ENCODE data around the gene YBX3. TPM values are rescaled to one million over a fixed set of nuclear protein-coding genes. Genes with fewer than 3 reads are reported as not detected.
A peak's percentile ranks its signal among the peaks of the same experiment; 100 is the strongest.

YBX3 gene
- polyA plus RNA-seq, 2 of the 4 experiments (the other 2 are of a cell fraction), result 140 to 150 TPM

- Histone ChIP-seq H3K9me3 (no peaks in the 10 kb centered on the region), H3K4me3 (no peak overlapping the region; the same call in 2 of the 3 replicates), H3K27ac (peak overlapping the region; percentile 60 to 81), H3K4me1 (peaks cover 57% of the 10 kb centered on the region), H3K4me2 (peak overlapping the region; percentile 80)
- CTCF ChIA-PET, result no interaction called here
- FAIRE-seq (no peak), ATAC-seq (no peak), DNase-seq (ENCODE audit: low read depth in 1 of 2, low spot score in 1 of 2) (no peak)
- POLR2A ChIA-PET, result no interaction called here
- TF ChIP-seq FOSB (CRISPR knock-in tag; IDR thresholded peaks at IDR 0.05) (no peak), RARB (CRISPR knock-in tag; IDR thresholded peaks at IDR 0.05) (0 out of 2 replicates have a peak, but pooled peaks have one; percentile 35)
- WGBS (ENCODE audit: missing lambda C conversion rate), result 77% methylated on average over 4 of the region's 4 CpGs
Measured at GRCh38 chr12:10716277-10716676, 6.8 kb downstream of the YBX3 start.

- Histone ChIP-seq H3K4me3 (no peak overlapping the region), H3K4me1 (peaks cover 50% of the 10 kb centered on the region), H3K27ac (no peak overlapping the region; a peak in 1 of 6 replicates), H3K4me2 (no peak overlapping the region; the same call in 2 of the 3 replicates), H3K9me3 (no peaks in the 10 kb centered on the region)
- CTCF ChIA-PET, result no interaction called here
- TF ChIP-seq CBX2 (IDR thresholded peaks at IDR 0.05; ENCODE audit: borderline replicate concordance, low read depth) (no peak), ZNF302 (CRISPR knock-in tag; IDR thresholded peaks at IDR 0.05) (no peak), MYC (IDR thresholded peaks at IDR 0.05; ENCODE audit: borderline replicate concordance, low read length) (no peak), SREBF2 (IDR thresholded peaks at IDR 0.05) (no peak), EHF (CRISPR knock-in tag; IDR thresholded peaks at IDR 0.05) (no peak), ESRRA (IDR thresholded peaks at IDR 0.05; ENCODE audit: borderline replicate concordance, low read length) (no peak), JUN (IDR thresholded peaks at IDR 0.05) (no peak), KDM5A (IDR thresholded peaks at IDR 0.05) (no peak), KDM1A (IDR thresholded peaks at IDR 0.05; ENCODE audit: low read depth) (no peak), TP53 (CRISPR knock-in tag; IDR thresholded peaks at IDR 0.05) (no peak), HOXB13 (CRISPR knock-in tag; IDR thresholded peaks at IDR 0.05; ENCODE audit: low read depth) (no peak), ZC3H11A (IDR thresholded peaks at IDR 0.05) (no peak), REST (IDR thresholded peaks at IDR 0.05) (no peak), MAFK (IDR thresholded peaks at IDR 0.05; ENCODE audit: partially characterized antibody) (no peak), CEBPB (IDR thresholded peaks at IDR 0.05) (no peak), RAD21 (conservative IDR thresholded peaks at IDR 0.05 in 1 of 2, IDR thresholded peaks at IDR 0.05 in 1 of 2) (no peak)
- FAIRE-seq (no peak), ATAC-seq (no peak), DNase-seq (ENCODE audit: low read depth in 1 of 2, low spot score in 1 of 2) (no peak)
- POLR2A ChIA-PET, result no interaction called here
- WGBS (ENCODE audit: missing lambda C conversion rate), result 93% methylated on average over 6 of the region's 6 CpGs
Measured at GRCh38 chr12:10715491-10715890, 7.6 kb downstream of the YBX3 start.

- ChIA-PET POLR2A (no interaction called here), CTCF (interaction anchor here (1.5 kb wide), 1 partner anchor 40 kb away, joined by 7 read pairs; no protein-coding TSS in a partner anchor)
- TF ChIP-seq NPAS2 (CRISPR knock-in tag; IDR thresholded peaks at IDR 0.05; ENCODE audit: borderline replicate concordance), result no peak
- TF ChIP-seq HES2 (IDR thresholded peaks at IDR 0.05), result no peak
- TF ChIP-seq FOSB (CRISPR knock-in tag; IDR thresholded peaks at IDR 0.05), result no peak
- no peak for TF ChIP-seq EP300 (IDR thresholded peaks at IDR 0.05)
- no peak for TF ChIP-seq MYC (IDR thresholded peaks at IDR 0.05; ENCODE audit: borderline replicate concordance, low read length)
- TF ChIP-seq HDAC2 (IDR thresholded peaks at IDR 0.05), result no peak
- no peak for TF ChIP-seq SMC3 (IDR thresholded peaks at IDR 0.05)
- no peak for TF ChIP-seq JUN (IDR thresholded peaks at IDR 0.05)
- no peak for TF ChIP-seq POLR2AphosphoS2 (conservative IDR thresholded peaks at IDR 0.05; ENCODE audit: low read length)
- Histone ChIP-seq H3K4me1 (no peaks in the 10 kb centered on the region), H3K9me3 (no peaks in the 10 kb centered on the region), H3K4me3 (no peak overlapping the region), H3K4me2 (no peak overlapping the region), H3K27ac (no peak overlapping the region)
- DNase-seq (ENCODE audit: low read depth in 1 of 2, low spot score in 1 of 2) (no peak), ATAC-seq (peak in 1 of 2 experiments; percentile 28; a peak in 2 of 6 replicates), FAIRE-seq (no peak)
- WGBS (ENCODE audit: missing lambda C conversion rate), result 96% methylated on average over 16 of the region's 16 CpGs
Measured at GRCh38 chr12:10709808-10710207, 13.3 kb downstream of the YBX3 start.

Data from A549 (cell line).